DMS53 treated with DMSO at 0.1 percent for 48 hours (cell line): ENCODE results near the gene BCAS3.
"Not testable (repeated sequence)": the region's sequence is repeated elsewhere in the genome, so short reads cannot be mapped to it uniquely, and the experiment has no call there.

Source experiments
- DNase-seq: peaks from one replicate; lab custom pipeline; 2025; ENCODE audit not compliant: unreplicated experiment; lab: John Stamatoyannopoulos, UW

BCAS3 gene

DNA sequence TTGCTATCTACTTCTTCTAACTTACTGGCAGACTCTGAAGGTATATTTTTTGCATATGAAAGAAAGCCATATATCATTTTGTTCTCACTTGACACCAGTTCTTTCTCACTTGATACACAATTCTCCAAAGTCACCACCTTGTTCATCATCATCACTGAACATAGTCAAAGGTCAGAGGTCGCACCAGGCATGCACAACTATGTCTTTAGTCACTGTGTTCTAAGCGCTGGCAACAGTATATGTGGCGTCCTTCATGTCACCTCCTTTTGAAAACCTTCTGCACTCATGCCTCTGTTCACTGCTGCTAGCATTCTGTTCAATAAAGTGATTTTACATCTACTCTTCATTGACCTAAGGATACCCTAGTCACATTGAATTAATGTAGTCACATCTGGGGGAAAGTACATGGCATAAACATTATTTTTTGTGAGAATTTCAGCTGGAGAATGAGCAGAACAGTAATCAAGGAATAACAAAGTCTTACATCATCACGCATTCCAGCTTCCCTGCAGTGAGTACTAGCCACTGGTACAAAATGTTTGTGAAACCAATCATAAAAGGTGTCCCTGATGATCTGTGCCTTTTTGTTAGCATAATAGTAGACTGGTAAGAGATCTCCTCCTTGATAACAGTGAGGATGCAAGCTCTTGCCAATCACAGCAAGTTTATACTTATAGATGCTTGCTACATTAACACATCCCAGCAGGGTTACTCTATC lies 754.1 kb downstream of the BCAS3 start:
- no peak for DNase-seq

DNA sequence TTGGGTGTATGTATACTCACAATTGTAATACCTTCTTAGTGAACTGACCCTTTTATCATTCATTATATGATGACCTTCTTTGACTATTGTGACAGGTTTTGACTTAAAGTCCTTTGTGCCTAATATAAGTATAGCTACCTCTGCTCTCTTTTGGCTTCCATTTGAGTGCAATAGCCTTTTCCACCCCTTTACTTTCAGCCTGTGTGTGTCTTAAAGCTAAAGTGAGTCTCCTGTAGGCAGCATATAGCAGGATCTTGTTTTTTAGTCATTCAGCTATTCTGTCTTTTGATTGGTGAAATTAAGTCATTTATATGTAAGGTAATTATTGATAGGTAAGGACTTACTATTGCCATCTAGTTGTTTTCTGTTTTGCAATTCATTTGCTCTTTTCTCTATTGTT lies 758.6 kb downstream of the BCAS3 start:
- no peak for DNase-seq

DNA sequence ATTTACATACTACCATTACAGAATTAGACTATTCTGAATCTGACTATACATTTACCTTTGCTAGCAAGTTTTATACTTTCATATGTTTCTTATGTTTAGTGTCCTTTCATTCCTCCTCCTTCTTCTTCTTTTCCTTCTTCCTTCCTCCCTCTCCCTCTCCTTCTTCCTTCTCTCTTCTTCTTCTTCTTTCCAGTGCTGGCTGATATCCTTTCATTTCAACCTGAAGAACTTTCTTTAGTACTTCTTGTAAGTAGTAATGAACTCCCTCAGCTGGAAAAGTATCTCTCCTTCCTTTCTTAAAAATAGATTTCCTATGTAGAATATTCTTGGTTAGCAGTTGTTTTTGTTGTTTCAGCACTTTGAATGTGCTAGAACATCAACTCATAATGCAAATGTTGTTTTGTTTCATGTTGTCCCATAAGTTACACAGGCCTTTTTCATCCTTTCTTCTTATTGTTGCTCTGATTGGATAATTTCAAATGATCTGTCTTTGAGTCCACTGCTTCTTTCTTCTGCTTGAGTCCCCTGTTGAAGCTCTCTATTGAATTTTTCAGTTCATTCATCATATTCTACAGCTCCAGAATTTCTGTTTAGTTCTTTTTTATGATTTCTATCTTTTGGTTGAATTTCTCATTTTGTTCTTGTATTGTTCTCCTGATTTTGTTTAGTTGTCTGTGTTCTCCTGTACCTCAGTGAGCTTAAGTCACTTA lies 759.5 kb downstream of the BCAS3 start:
- DNase-seq: no peak

DNA sequence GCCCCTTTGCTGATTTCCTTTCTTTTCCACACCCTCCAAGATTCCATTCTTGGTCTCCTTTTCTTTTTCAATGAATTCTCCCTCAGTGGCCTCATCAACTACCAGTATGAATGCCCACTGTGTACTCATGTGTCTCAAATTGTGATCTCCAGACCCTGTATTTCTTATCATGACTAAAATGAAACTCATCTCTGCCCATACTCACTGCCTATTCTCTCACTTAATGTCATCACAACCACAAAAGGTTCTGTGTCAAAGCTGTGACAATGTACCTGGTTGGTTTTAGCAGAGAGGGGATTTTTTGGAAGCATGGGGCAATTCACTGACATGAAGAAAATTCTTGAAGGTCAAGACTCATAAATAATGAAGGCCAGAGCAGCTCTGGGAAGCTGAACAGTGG lies 763.0 kb downstream of the BCAS3 start:
- DNase-seq: no peak

DNA sequence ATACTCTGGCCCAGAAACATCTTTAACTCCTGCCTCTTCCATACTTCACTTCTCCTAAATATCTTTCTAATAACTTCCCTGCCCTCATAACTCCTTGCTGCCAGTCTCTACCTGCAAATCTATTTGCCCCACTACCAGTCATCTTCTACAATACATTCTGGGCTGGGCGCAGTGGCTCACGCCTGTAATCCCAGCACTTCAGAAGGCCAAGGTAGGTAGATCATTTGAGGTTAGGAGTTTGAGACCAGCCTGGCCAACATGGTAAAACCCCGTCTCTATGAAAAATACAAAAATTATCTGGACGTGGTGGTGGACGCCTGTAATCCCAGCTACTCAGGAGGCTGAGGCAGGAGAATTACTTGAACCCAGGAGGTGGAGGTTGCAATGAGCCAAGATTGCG lies 763.9 kb downstream of the BCAS3 start:
- not testable (repeated sequence) for DNase-seq

DNA sequence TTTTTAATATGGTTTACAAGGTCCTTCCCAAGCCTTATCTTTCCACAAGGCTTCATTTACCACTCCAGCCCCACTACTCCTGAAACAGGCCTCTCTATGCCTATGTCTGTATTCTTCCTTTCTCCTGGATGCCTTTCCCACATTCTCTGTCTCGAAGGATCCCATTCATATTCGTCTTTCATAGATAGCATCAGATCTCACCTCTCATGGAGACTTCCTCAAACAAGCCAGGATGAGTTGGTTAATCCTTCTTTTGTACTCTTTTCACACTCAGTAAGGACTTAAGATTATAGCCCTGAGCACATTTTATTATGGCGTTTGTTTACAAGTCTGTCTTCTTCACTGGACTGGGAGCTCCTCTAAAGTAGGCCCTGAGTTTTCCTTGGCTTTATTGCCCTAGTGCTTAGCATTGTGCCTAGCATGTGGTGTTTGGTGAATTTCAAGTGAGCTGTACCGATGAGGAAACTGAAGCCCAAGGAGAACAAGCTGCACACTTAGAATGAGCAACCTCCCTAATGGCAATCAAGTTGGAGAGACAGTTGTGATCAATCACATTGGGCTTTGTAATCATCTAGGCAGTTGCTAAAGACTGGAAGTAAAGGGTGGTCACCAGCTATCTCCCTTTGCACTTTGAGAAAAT lies 764.6 kb downstream of the BCAS3 start:
- no peak for DNase-seq
